Stimulated activated CD8-positive, alpha-beta memory T cell treated with anti-CD3 and anti-CD28 coated beads, Interleukin-12 subunit alpha, Interleukin-12 subunit beta, amount 100 ng/mL, for 1 hour (primary cell): Measurements from ENCODE around the gene C16orf74.

Source experiments
- DNase-seq: peaks from one replicate; pipeline ENCODE4 v3.0.0-alpha.2; 2020; ENCODE audit warnings: low read depth

Gene C16orf74

GRCh38 chr16:85695196-85696128, 55.4 kb downstream of the C16orf74 start:
- DNase-seq, result no peak

GRCh38 chr16:85690469-85691064, 60.3 kb downstream of the C16orf74 start:
- DNase-seq, result no peak

GRCh38 chr16:85689950-85690320, 61.0 kb downstream of the C16orf74 start:
- DNase-seq, result no peak

- no peak for DNase-seq
These were observed 61.5 kb downstream of the C16orf74 start for GRCh38 chr16:85689285-85689949.

- DNase-seq, result peak; percentile 80
These were observed 62.2 kb downstream of the C16orf74 start, which contains the start of gene GINS2 for GRCh38 chr16:85688586-85689284. TSS of gene GINS2 (minus strand) at chr16:85688954. CDS start at chr16:85688898, 56 bp downstream.

- DNase-seq, result no peak
These were observed 63.0 kb downstream of the C16orf74 start for GRCh38 chr16:85687651-85688471.

- no peak for DNase-seq
These were observed 63.8 kb downstream of the C16orf74 start for GRCh38 chr16:85686912-85687591.

GRCh38 chr16:85685251-85685650, 65.6 kb downstream of the C16orf74 start:
- DNase-seq, result no peak

GRCh38 chr16:85683363-85683762, 67.5 kb downstream of the C16orf74 start:
- no peak for DNase-seq

- DNase-seq, result no peak
These were observed 68.4 kb downstream of the C16orf74 start for GRCh38 chr16:85682516-85682915.

- DNase-seq, result no peak
These were observed 69.6 kb downstream of the C16orf74 start for GRCh38 chr16:85681255-85681654.

- DNase-seq, result no peak
These were observed 70.4 kb downstream of the C16orf74 start for GRCh38 chr16:85680352-85680944.

GRCh38 chr16:85679870-85680269, 71.0 kb downstream of the C16orf74 start:
- DNase-seq, result no peak

- DNase-seq, result no peak
These were observed 72.1 kb downstream of the C16orf74 start for GRCh38 chr16:85678821-85679220.

GRCh38 chr16:85678016-85678415, 72.9 kb downstream of the C16orf74 start:
- no peak for DNase-seq

- no peak for DNase-seq
These were observed 73.4 kb downstream of the C16orf74 start for GRCh38 chr16:85677383-85677967.

- no peak for DNase-seq
These were observed 74.4 kb downstream of the C16orf74 start for GRCh38 chr16:85676466-85676865.

GRCh38 chr16:85675251-85675874, 75.5 kb downstream of the C16orf74 start:
- no peak for DNase-seq

- DNase-seq, result no peak
These were observed 76.1 kb downstream of the C16orf74 start for GRCh38 chr16:85674828-85675227.

- no peak for DNase-seq
These were observed 76.5 kb downstream of the C16orf74 start for GRCh38 chr16:85674418-85674755.
